Stimulated activated CD8-positive, alpha-beta memory T cell treated with anti-CD3 and anti-CD28 coated beads, Interleukin-12 subunit alpha, Interleukin-12 subunit beta, amount 100 ng/mL, for 1 hour (primary cell): ENCODE results near the gene SLC1A3.

ENCODE experiments used
- DNase-seq: peaks from one replicate; pipeline ENCODE4 v3.0.0-alpha.2; 2020; ENCODE audit warnings: low read depth

Gene SLC1A3

DNA sequence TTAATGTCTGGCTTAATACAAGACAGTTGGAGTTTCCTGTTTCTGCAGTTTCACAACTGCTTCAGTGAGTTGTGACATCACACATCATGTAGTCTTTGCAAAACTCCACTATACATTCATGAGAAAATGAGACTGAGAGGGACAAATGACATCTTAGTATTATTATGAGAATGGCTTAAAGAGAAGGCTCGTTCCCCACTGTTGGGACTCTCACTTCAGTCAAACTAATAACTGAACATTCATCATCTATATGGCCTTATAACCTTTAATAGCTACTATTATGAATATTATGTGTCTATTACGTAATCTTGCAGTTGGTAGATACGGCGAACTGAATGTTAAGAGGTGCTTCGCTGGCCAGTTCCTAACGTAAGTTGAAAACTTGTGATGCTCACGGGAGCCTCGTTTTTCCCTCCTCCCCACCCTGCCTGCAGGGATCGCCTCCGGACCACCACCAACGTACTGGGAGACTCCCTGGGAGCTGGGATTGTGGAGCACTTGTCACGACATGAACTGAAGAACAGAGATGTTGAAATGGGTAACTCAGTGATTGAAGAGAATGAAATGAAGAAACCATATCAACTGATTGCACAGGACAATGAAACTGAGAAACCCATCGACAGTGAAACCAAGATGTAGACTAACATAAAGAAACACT is 79.4 kb downstream of the SLC1A3 start:
- DNase-seq = no peak

- no peak for DNase-seq
Measured at GRCh38 chr5:36686881-36687280, 80.5 kb downstream of the SLC1A3 start.

DNA sequence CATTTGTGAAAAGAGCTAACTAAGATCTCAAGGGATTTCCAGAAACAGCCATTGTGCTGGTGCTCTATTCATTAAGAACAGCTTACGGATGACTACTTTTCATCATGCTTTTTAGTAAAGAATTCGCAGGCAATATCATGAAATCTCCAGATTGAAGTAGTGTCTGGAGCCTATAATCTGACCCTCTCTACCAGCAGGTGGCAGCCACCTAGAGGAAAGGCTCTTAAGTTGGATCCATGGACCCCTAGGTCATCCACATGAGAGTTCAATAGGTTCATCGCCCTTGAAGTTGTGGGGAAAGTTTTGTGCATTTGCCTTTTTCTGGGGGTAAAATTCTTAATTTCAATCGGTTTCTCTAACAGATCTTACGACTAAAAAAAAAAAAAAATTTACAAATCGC is 82.3 kb downstream of the SLC1A3 start:
- no peak for DNase-seq

DNA sequence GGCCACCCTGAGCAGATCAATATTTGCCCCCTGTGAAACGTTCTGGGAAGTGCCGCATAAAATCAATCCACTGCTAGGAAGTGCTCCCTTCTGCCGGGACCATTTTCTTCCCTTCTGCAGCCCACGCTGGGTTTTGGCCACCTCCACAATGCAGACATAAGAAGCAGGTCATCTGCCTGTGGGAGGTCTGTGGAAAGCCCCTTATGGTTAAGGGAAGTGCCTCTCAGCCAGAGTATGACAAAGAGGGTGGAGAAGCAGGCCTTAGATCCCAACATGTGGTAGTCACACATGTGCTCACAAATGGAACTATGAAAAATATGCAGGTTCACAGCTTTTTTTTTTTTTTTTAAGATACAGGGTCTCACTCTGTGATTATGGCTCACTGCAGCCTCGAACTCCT is 82.8 kb downstream of the SLC1A3 start:
- no peak for DNase-seq

DNA sequence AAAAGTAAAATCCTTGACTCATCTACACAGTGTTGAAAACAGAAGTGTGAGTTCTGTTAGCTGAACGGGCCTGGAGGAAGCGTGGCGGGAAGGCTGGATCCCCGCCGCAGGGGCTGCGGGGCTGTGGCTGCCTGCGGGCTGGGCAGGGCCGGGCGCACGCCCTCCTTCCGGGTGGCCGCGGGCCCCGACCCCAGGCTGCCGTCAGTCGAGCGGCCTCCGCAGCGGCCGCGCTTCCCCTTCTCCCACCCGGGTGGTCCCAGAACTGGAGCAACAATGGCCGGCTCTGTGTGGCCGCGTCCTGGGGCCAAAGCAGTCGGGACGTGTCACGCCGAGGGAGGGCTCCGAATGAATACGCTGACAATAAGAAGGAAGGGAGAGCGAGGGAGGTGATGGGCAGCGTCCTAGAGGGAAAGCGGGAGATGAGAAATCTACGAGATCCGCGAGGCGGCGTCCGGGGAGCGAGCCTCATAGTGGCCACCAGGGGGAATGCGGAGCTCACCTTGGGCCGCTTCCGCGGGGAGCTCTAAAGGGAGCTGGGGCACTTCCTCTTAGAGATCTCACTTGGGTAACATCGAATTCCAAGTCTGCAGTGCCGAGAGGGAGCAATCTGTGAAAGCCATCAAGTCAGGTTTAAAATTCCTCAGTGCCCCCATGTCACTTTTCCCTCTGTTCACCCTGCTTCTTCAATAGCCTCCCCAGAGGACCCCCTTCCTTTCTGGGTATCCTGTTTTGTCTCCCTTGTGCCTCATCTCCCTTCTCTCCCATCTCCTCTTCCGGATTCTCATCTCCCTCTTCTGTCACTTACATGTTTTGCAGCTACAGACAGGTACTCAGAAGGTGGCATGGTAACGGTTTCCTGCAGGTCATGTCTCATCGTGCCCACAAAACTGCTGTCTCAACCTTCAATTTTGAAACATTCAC is 83.9 kb downstream of the SLC1A3 start:
- peak; percentile 35 for DNase-seq

- no peak for DNase-seq
Measured at GRCh38 chr5:36691226-36691625, 84.8 kb downstream of the SLC1A3 start.

DNA sequence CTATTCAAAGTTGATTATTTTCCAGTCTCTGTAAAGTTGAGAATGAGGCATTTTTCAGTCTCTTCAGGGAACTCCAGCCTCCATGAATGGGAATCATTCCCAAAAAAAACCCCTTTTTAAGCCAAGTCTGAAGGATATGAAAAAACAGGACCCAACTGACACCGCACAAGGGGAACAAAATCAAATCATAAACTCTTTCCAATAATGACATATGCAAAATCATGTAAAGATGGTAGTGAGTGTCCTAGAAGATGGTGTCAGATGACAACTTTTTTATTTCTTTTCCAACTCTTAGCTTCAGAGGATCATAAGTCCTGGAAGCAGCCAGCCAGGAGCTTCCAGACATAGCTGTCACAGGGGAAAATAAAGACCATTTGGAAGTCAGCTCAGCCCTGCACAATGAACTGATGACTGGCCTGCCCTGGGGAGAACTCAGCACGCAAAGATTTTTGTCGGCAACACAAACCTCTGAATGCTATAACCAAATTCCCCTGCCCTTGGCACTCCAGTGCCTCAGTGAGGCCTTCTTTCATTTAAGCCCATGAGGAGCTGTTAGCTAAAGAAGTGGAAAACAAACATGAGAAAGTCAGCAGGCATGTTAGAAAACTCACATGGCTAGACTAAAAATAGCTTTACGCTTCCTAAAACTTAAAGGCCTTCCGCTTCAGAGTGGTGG is 85.4 kb downstream of the SLC1A3 start:
- no peak for DNase-seq

GRCh38 chr5:36692791-36693763 is 86.7 kb downstream of the SLC1A3 start:
- DNase-seq = no peak

- no peak for DNase-seq
Measured at GRCh38 chr5:36694351-36694750, 87.9 kb downstream of the SLC1A3 start.

GRCh38 chr5:36696059-36696673 is 89.8 kb downstream of the SLC1A3 start:
- DNase-seq = no peak

DNA sequence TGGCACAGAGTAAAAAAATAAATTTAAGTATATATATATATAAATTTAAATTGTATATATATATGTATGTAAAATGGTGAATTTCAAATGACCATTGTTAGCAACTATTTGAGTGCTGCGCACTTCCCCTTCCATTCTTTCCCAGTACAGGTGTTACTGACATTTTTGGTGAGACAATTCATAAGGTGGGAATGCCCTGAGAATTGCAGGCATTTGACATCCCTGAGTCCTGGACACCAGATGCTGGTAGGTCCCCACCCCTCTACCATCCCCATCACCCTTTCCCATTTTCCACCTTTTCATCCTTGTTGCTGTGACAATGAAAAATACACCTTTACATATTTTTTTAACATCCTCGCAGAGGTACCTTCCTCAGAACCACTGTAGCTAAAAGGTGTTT is 91.6 kb downstream of the SLC1A3 start:
- DNase-seq = no peak

GRCh38 chr5:36701085-36701698 is 94.8 kb downstream of the SLC1A3 start:
- DNase-seq = no peak

- no peak for DNase-seq
Measured at GRCh38 chr5:36703245-36703860, 96.9 kb downstream of the SLC1A3 start.

DNA sequence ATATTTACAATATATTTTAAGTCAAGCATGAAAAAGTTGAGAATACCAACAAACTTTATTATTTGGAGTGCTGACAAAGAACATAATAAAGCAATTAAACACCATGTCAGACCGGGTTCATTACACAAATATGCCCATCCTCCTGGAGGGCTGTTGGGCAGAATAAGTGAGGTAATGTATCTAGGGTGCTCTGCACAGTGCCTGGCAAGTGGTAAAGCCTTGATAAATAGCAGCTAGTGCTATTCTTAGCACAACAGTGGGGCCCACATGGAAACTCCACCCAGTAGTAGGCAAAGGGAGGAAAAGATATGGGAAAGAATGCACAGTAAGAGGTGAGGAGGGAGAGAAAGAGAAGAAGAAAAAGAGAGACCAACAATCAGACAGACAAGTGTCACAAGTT is 97.7 kb downstream of the SLC1A3 start:
- DNase-seq = no peak

DNA sequence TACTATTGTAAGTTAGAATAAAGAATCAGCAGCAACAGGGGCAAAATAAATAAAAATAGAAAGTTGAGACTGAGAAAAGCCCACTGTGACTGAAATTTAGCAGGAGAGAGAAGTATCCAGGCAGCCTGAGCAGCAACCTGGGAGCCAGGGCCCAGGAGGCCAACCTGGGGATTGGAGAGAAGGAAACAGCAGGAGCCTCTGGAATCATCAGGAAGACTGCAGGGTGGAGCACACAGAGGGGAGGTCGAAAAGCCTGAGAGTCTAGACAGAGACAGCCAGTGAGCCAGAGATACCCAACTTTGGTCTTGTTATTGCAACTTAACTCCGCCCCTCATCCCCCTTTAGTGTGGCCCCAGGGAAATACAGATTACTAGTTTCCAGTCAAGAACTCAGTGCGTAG is 98.6 kb downstream of the SLC1A3 start:
- no peak for DNase-seq

GRCh38 chr5:36706662-36707061 is 100.3 kb downstream of the SLC1A3 start:
- no peak for DNase-seq

GRCh38 chr5:36708996-36709395 is 102.6 kb downstream of the SLC1A3 start:
- DNase-seq = no peak

GRCh38 chr5:36710039-36710438 is 103.6 kb downstream of the SLC1A3 start:
- DNase-seq = no peak

GRCh38 chr5:36712706-36713105 is 106.3 kb downstream of the SLC1A3 start:
- no peak for DNase-seq

- DNase-seq = no peak
Measured at GRCh38 chr5:36713541-36713940, 107.1 kb downstream of the SLC1A3 start.
